Smooth muscle cell of trachea (primary cell): Measurements from ENCODE around the gene MTMR3. TPM values are rescaled to one million over a fixed set of nuclear protein-coding genes. Genes with fewer than 3 reads are reported as not detected.

Experiments
- total RNA-seq: library from RNA; depleted of rRNA; stranded (reverse); fragments of >200 nt; gene quantifications from 2 replicates; pipeline ENCODE4 v1.2.1, GENCODE V29; 2014

The MTMR3 gene
- total RNA-seq, result 38.7 and 39.0 TPM in 2 replicates

GRCh38 chr22:29883045-29883774 lies at the start of gene MTMR3:
MTMR3 (plus strand) TSS chr22:29883174; CDS start chr22:29971060, 87,886 bp downstream.

GRCh38 chr22:29837741-29838598 lies 45.0 kb upstream of the MTMR3 start, which contains the start of gene ASCC2:
ASCC2 (minus strand) TSS chr22:29838274; CDS start chr22:29832325, 5,949 bp downstream.

GRCh38 chr22:30079952-30080533 lies 197.1 kb downstream of the MTMR3 start, which contains the start of gene HORMAD2:
HORMAD2 (plus strand) TSS chr22:30080464; CDS start chr22:30093953, 13,489 bp downstream.

Other genes starting within 250 kb of the MTMR3 start
- not detected in 2 replicates for gene CABP7, start 163.2 kb upstream of the MTMR3 start, total RNA-seq
- 28.4 and 34.5 TPM in 2 replicates for gene ZMAT5, start 116.2 kb upstream of the MTMR3 start, total RNA-seq
- gene UQCR10, start 115.8 kb upstream of the MTMR3 start, total RNA-seq, result 69.5 and 84.6 TPM in 2 replicates
- 26.9 and 38.4 TPM in 2 replicates for gene ASCC2, start 44.9 kb upstream of the MTMR3 start, total RNA-seq
- gene HORMAD2, start 197.3 kb downstream of the MTMR3 start, total RNA-seq, result 0.15 TPM in 1 of 2 replicates, not detected in the other